NCI-H460 (cell line): ENCODE measurements around the gene TRAF4. TPM values are rescaled to one million over a fixed set of nuclear protein-coding genes. Genes with fewer than 3 reads are reported as not detected.
"Not testable (repeated sequence)": the region's sequence is repeated elsewhere in the genome, so short reads cannot be mapped to it uniquely, and the experiment has no call there.

Source experiments
- DNase-seq: peaks from one replicate; pipeline ENCODE4 v3.0.0-alpha.2; 2016; ENCODE audit warnings: low read depth; ENCODE audit errors: extremely low read depth
- small RNA-seq, 2 experiments: library from RNA; depleted of rRNA; stranded (forward); fragments of <200 nt; gene quantifications; one replicate each; pipeline ENCODE3, GENCODE V24; 2014
- total RNA-seq: library from RNA; depleted of rRNA; stranded (reverse); fragments of >200 nt; shearing (Covaris generic); gene quantifications from 2 replicates; pipeline ENCODE4 v1.2.3, GENCODE V29; 2014; rRNA removed

The TRAF4 gene
- total RNA-seq, 1 experiment from 2014 or later, result 79.4 TPM

DNA sequence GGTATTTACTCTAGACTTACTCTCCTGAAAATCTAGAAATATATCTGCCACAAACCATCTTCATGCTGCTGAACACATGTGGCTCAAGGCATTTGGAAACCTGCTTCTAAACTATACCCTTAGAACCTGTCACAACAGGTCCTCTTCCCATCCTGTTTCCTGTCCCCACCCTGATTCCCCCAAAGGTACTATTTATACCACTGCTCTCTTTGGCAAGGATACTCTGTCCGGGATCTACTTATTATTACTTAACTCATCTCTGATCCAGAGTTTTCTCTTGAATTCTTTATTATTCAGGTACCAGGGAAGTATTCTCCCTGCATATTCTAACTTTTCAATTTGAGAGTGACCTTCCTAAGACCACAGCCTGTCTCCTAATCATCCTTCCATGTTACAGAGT is 33.4 kb downstream of the TRAF4 start:
- DNase-seq, result no peak

DNA sequence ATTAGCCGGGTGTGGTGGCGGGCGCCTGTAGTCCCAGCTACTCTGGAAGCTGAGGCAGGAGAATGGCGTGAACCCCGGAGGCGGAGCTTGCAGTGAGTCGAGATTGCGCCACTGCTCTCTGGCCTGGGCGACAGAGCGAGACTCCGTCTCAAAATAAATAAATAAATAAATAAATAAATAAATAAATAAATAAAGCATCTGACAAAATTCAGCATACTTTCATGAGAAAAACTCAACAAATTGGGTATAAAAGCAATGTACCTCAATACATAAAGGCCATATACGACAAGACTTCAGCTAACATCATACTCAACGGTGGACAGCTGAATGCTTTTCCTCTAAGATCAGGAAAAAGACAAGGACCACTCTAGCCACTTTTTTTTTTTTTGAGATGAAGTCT is 35.8 kb downstream of the TRAF4 start:
- not testable (repeated sequence) for DNase-seq

- no peak for DNase-seq
Observed at GRCh38 chr17:28783161-28783560, 39.4 kb downstream of the TRAF4 start.

DNA sequence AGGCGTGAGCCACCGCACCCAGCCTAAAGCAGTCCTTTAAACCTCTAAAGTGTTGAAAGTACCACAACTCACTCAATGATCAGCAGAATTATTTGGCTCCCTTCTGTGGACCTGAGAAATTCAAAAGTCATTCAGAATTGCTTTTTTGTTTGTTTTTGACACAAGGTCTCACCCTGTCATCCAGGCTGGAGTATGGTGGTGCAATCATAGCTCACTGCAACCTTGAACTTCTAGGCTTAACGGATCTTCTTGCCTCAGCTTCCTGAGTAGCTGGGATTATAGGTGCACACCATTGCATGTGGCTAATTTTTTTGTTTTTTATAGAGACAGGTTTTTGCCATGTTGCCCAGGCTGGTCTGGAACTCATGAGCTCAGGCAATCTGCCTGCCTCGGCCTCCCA is 44.3 kb downstream of the TRAF4 start:
- no peak for DNase-seq

- DNase-seq, result no peak
Observed at GRCh38 chr17:28792877-28793661, 49.3 kb downstream of the TRAF4 start.

DNA sequence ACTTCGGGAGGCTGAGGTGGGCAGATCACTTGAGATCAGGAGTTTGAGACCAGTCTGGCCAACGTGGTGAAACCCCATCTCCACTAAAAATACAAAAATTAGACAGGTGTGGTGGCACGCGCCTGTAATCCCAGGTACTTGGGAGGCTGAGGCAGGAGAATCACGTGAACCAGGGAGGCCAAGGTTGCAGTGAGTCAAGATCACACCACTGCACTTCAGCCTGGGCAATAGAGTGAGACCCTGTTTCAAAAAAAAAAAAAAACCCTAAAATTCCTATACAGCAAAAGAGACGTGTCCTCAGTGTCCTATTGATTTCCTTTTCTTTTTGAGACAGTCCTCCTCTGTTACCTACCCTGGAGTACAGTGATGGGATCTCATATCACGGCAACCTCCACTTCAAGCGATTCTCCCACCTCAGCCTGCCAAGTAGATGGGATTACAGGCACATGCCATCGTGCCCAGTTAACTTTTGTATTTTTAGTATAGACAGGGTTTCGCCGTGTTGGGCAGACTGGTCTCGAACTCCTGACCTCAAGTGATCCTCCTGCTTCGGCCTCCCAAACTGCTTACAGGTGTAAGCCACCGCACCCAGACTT is 51.1 kb downstream of the TRAF4 start:
- not testable (repeated sequence) for DNase-seq

DNA sequence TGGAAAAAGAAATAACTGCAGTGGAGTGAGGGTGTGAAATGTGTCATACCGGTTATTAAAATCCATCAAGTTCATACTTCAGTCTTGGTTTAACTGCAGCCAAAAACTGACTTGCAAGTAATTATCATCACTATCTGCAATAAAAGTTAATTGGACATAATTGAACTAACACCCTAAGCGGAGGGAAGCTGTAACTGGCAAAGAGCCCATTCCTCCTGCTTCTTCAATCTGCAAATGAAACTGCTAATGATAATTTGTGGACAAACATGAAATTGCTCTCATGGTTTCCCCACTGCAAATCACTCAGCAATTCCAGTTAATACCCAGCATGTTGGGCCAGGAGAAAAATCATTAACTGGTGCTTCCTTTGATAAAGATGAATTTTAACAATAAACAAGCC is 52.3 kb downstream of the TRAF4 start:
- DNase-seq, result no peak

Small RNA genes lying within 50 kb of the gene (small RNA-seq; reads per million reads assigned to genes)
- gene SNORD42A, result 0 reads per million in 2 experiments
- 0.06 to 0.10 reads per million in 2 experiments for gene SNORD42B
- 0 reads per million in 2 experiments for gene SNORD4A
- 0 reads per million in 2 experiments for gene SNORD4B

Other genes starting within 250 kb of the TRAF4 start
- 0.17 TPM in 1 of 2 replicates, not detected in the other for gene FOXN1, start 237.7 kb upstream of the TRAF4 start, total RNA-seq
- 23.6 and 24.2 TPM in 2 replicates for gene UNC119, start 191.4 kb upstream of the TRAF4 start, total RNA-seq
- 48.2 and 57.7 TPM in 2 replicates for gene PIGS, start 172.5 kb upstream of the TRAF4 start, total RNA-seq
- gene ALDOC, start 167.1 kb upstream of the TRAF4 start, total RNA-seq, result 27.9 and 37.3 TPM in 2 replicates
- gene SPAG5, start 145.0 kb upstream of the TRAF4 start, total RNA-seq, result 56.3 and 56.8 TPM in 2 replicates
- gene RSKR, start 129.8 kb upstream of the TRAF4 start, total RNA-seq, result 13.1 and 19.9 TPM in 2 replicates
- gene BLTP2, start 98.9 kb upstream of the TRAF4 start, total RNA-seq, result 109 and 134 TPM in 2 replicates
- gene SDF2, start 82.1 kb upstream of the TRAF4 start, total RNA-seq, result 49.5 and 52.6 TPM in 2 replicates
- 26.7 and 33.3 TPM in 2 replicates for gene SUPT6H, start 81.8 kb upstream of the TRAF4 start, total RNA-seq
- gene PROCA1, start 32.1 kb upstream of the TRAF4 start, total RNA-seq, result 3.4 and 3.6 TPM in 2 replicates
- 170 and 179 TPM in 2 replicates for gene RAB34, start 26.1 kb upstream of the TRAF4 start, total RNA-seq
- 1,295 and 1,608 TPM in 2 replicates for gene RPL23A, start 24.0 kb upstream of the TRAF4 start, total RNA-seq
- 27.9 and 32.4 TPM in 2 replicates for gene TLCD1, start 17.8 kb upstream of the TRAF4 start, total RNA-seq
- 1.9 and 2.5 TPM in 2 replicates for gene NEK8, start 15.2 kb upstream of the TRAF4 start, total RNA-seq
- 8.1 and 9.4 TPM in 2 replicates for gene FAM222B, start 98.8 kb downstream of the TRAF4 start, total RNA-seq
- gene ERAL1, start 111.0 kb downstream of the TRAF4 start, total RNA-seq, result 30.9 and 43.6 TPM in 2 replicates
- 29.2 and 30.7 TPM in 2 replicates for gene FLOT2, start 153.7 kb downstream of the TRAF4 start, total RNA-seq
- gene DHRS13, start 159.1 kb downstream of the TRAF4 start, total RNA-seq, result 5.1 and 5.6 TPM in 2 replicates
- 13.9 and 14.7 TPM in 2 replicates for gene PHF12, start 207.5 kb downstream of the TRAF4 start, total RNA-seq